ENCODE results near the gene ADGRG2.

The ADGRG2 gene

DNA sequence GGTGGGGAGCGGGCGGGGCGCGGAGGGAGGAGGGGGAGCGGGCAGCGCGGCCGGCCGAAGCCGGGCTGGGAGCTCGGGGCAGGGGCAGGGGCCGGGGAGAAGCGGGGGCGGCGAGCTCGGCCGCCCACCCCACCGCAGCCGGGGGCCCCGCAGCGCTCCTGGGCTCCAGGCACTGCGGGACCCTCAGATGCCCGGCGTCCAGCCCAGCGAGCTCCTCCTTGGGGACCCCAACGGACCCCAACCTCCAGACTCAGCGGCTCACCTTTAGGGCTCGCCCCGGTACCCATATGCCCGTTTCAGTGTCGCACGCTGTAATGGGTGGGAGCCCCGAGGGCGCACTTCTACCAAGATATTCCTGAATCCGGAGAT, 357 bp upstream of the ADGRG2 start:
- no peaks in the 10 kb centered on the region for H3K36me3 ChIP-seq
- H3K9me3 ChIP-seq (ENCODE audit: severe bottlenecking), result no peaks in the 10 kb centered on the region
- no peak overlapping the region for H3K27ac ChIP-seq
- TF ChIP-seq, protein P1, sequence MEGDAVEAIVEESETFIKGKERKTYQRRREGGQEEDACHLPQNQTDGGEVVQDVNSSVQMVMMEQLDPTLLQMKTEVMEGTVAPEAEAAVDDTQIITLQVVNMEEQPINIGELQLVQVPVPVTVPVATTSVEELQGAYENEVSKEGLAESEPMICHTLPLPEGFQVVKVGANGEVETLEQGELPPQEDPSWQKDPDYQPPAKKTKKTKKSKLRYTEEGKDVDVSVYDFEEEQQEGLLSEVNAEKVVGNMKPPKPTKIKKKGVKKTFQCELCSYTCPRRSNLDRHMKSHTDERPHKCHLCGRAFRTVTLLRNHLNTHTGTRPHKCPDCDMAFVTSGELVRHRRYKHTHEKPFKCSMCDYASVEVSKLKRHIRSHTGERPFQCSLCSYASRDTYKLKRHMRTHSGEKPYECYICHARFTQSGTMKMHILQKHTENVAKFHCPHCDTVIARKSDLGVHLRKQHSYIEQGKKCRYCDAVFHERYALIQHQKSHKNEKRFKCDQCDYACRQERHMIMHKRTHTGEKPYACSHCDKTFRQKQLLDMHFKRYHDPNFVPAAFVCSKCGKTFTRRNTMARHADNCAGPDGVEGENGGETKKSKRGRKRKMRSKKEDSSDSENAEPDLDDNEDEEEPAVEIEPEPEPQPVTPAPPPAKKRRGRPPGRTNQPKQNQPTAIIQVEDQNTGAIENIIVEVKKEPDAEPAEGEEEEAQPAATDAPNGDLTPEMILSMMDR (IDR thresholded peaks at IDR 0.05; ENCODE audit: low read depth, low read length), result no peak
- H3K27me3 ChIP-seq (ENCODE audit: insufficient read depth, low read depth, severe bottlenecking), result peaks cover 83% of the 10 kb centered on the region
- no peak for DNase-seq
- H3K4me3 ChIP-seq (ENCODE audit: low read depth, low read length), result no peak overlapping the region

DNA sequence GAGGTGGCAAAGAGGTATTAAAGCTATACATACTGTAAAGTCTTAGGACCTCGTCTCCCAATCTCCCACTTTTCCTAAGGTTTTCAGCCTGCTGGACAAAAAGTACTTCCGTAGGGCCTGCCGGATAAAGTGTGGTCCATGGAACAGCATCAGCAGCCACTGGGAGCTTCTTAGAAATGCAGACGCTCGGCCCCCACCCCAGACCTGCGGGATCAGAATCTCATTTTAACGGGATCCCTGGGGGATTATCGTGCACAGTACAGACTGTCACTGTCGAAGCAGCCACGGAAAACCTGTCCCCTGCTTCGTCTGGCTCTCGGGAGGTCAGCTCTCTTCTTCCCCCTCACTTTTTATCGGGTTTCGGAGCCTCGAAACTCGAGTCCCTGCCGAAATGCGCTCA, 802 bp downstream of the ADGRG2 start:
- H3K36me3 ChIP-seq, result no peaks in the 10 kb centered on the region
- no peaks in the 10 kb centered on the region for H3K9me3 ChIP-seq (ENCODE audit: severe bottlenecking)
- H3K27me3 ChIP-seq (ENCODE audit: insufficient read depth, low read depth, severe bottlenecking), result peaks cover 78% of the 10 kb centered on the region
- peak overlapping the region; percentile 38 for H3K4me3 ChIP-seq (ENCODE audit: low read depth, low read length)
- H3K27ac ChIP-seq, result no peak overlapping the region
- DNase-seq, result peak; percentile 18
- TF ChIP-seq, protein P1 (IDR thresholded peaks at IDR 0.05; ENCODE audit: low read depth, low read length), result no peak

DNA sequence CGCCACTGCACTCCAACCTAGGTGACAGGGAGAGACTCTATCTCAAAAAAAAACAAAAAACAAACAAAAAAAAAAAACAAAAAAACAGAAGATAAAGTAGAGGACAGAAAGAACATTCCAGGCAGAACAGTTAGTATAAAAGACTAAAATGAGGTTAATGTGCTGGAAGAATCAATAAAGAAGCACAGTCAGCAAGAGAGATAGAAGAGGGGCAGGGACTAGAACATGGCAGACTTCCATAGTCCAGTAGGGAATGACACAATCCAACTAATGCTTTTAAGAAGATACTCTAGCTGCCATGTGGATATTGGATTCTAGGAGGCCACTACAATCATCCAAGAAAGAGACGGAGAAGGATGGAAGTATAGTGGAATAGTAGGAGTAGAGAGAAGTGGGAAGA, 11.6 kb downstream of the ADGRG2 start:
- Histone ChIP-seq H3K9me3 (ENCODE audit: severe bottlenecking) (no peaks in the 10 kb centered on the region), H3K27me3 (ENCODE audit: insufficient read depth, low read depth, severe bottlenecking) (peaks cover 31% of the 10 kb centered on the region), H3K4me3 (ENCODE audit: low read depth, low read length) (no peak overlapping the region), H3K27ac (no peak overlapping the region), H3K36me3 (no peaks in the 10 kb centered on the region)
- TF ChIP-seq, protein P1 (IDR thresholded peaks at IDR 0.05; ENCODE audit: low read depth, low read length), result no peak
- no peak for DNase-seq

DNA sequence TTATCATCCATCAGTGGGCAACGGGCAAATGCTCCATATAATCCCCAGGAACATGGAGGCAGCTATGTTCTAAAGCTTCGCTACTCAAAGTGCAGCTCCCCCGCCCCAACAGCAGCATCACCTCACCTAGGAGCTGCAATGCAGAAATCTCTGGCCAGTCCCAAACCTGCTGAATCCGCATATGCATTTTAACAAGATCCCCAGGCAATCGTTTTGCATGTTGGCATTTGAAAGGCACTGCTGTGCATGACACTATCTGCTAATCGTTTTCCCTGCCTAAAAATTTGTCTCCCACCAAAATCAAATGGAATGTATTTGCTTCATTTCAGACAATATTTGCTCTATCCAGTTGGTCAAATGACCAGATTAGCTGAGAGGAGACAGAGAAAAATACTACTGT, 15.2 kb downstream of the ADGRG2 start:
- H3K4me3 ChIP-seq (ENCODE audit: low read depth, low read length), result no peak overlapping the region
- no peaks in the 10 kb centered on the region for H3K9me3 ChIP-seq (ENCODE audit: severe bottlenecking)
- peaks cover 47% of the 10 kb centered on the region for H3K27me3 ChIP-seq (ENCODE audit: insufficient read depth, low read depth, severe bottlenecking)
- no peak for DNase-seq
- TF ChIP-seq, protein P1 (IDR thresholded peaks at IDR 0.05; ENCODE audit: low read depth, low read length), result no peak
- H3K27ac ChIP-seq, result no peak overlapping the region
- H3K36me3 ChIP-seq, result no peaks in the 10 kb centered on the region

DNA sequence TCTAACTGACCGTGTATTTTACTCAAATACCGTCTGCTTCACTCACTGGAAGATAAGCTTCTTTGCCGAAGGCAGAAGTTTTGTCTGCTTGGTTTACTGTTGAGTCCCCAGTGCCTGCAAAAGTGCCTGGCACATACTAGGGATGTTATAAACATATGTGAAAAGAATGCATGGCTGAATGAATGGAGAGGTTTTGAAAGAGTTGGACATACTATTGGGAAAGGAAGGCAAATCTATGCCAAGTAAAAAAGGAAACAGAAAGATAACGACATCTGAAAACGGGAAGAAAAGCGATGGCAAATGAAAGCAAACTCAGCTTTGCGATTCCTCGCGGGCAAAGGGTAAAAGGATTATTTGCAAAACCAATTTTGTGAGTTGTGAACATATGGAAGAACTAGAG, 21.7 kb downstream of the ADGRG2 start:
- TF ChIP-seq, protein P1 (IDR thresholded peaks at IDR 0.05; ENCODE audit: low read depth, low read length), result no peak
- H3K4me3 ChIP-seq (ENCODE audit: low read depth, low read length), result no peak overlapping the region
- no peak for DNase-seq
- no peaks in the 10 kb centered on the region for H3K36me3 ChIP-seq
- no peaks in the 10 kb centered on the region for H3K9me3 ChIP-seq (ENCODE audit: severe bottlenecking)
- peaks cover 50% of the 10 kb centered on the region for H3K27me3 ChIP-seq (ENCODE audit: insufficient read depth, low read depth, severe bottlenecking)
- H3K27ac ChIP-seq, result no peak overlapping the region

DNA sequence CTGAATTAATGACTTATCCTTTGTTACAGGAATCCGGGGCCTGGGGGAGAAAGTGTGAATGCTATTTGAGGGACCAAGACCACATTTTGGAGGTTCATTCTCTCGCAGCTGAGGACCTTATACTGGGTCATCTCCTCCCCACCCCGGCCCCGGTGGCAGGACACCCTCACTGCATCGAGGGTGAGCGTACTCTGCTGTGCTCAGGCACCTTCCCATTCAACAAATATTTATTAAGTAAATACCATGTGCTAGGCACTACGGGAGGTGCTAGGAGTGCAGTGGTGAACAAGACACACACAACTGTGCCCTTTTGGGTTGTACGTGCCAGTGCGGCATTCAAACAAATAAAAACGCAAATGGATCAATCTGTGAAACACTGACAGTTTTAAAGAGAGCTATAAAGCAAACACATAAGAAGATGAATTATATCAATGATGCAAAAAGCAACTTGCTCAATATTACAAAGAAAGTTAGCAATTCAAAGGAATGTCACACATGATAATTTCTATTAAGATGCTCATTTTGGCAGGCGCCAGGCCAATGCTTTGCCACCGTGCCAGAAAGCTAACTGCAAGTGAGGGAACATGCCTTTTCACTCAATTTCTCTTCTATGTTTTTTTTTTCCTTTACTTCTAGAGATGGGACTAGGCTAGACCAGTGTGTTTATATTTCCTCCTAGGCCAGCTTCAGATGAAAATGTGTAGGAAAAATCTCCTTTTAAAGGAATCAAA, 24.6 kb downstream of the ADGRG2 start:
- Histone ChIP-seq H3K36me3 (no peaks in the 10 kb centered on the region), H3K4me3 (ENCODE audit: low read depth, low read length) (no peak overlapping the region), H3K9me3 (ENCODE audit: severe bottlenecking) (no peaks in the 10 kb centered on the region), H3K27me3 (ENCODE audit: insufficient read depth, low read depth, severe bottlenecking) (peaks cover 51% of the 10 kb centered on the region), H3K27ac (no peak overlapping the region)
- DNase-seq, result no peak
- TF ChIP-seq, protein P1 (IDR thresholded peaks at IDR 0.05; ENCODE audit: low read depth, low read length), result no peak
